ENCODE results near the gene ATAD3C. TPM values are rescaled to one million over a fixed set of nuclear protein-coding genes. Genes with fewer than 3 reads are reported as not detected.
A peak's percentile ranks its signal among the peaks of the same experiment; 100 is the strongest.

Gene ATAD3C
- total and polyA plus RNA-seq, 2 of the 8 experiments (the other 6 are each of a cell fraction or from before 2014, with no cell fraction given) = 2.0 to 2.7 TPM

- TF ChIP-seq CHD7 (IDR thresholded peaks at IDR 0.05; ENCODE audit: insufficient replicate concordance, low read length) (no peak), ATF3 (IDR thresholded peaks at IDR 0.05; ENCODE audit: insufficient read depth, low read depth, low read length) (0 out of 2 replicates have a peak, but pooled peaks have one; percentile 9), CEBPB (IDR thresholded peaks at IDR 0.05; ENCODE audit: low read depth, low read length) (no peak), GTF2F1 (IDR thresholded peaks at IDR 0.05; ENCODE audit: borderline replicate concordance, low read depth, low read length) (no peak), USF2 (IDR thresholded peaks at IDR 0.05; ENCODE audit: low read length) (no peak), YY1 (IDR thresholded peaks at IDR 0.05; ENCODE audit: low read depth, low read length) (0 out of 2 replicates have a peak, but pooled peaks have one; percentile 13), JUND (IDR thresholded peaks at IDR 0.05; ENCODE audit: low read length) (no peak), FOSL1 (IDR thresholded peaks at IDR 0.05; ENCODE audit: insufficient read depth, low read depth, low read length) (no peak)
Measured at GRCh38 chr1:1441002-1441888, 8.2 kb upstream of the ATAD3C start (continued).

Measured in H1 (cell line).